Prostate gland (tissue), 2 donors: Measurements from ENCODE around the gene ALG14. TPM values are rescaled to one million over a fixed set of nuclear protein-coding genes. Genes with fewer than 3 reads are reported as not detected.

Experiments
- DNase-seq: peaks from one replicate; pipeline ENCODE4 v3.0.0-alpha.2; 2019; ENCODE audit warnings: low spot score
- H3K27ac ChIP-seq, 2 donors: fragments of 200-600 bp; sonication (generic); 2 replicates each; pipeline ENCODE4 v1.5.1; 2017 to 2019
- H3K27me3 ChIP-seq: fragments of 200-600 bp; sonication (generic); replicated peaks from 2 replicates; pipeline ENCODE4 v1.5.1; 2019; ENCODE audit not compliant: insufficient read depth
- H3K36me3 ChIP-seq, 2 donors: fragments of 200-600 bp; sonication (generic); 1 replicate in 1 of 2; 2 replicates in 1 of 2; pipeline versions ENCODE4 v1.5.1 to v1.8.1; 2017 to 2019
- H3K4me1 ChIP-seq: fragments of 200-600 bp; sonication (generic); replicated peaks from 2 replicates; pipeline ENCODE4 v1.5.1; 2019
- H3K4me3 ChIP-seq, 2 donors: fragments of 200-600 bp; sonication (generic); 2 replicates each; pipeline ENCODE4 v1.5.1; 2017 to 2019
- H3K9me3 ChIP-seq: fragments of 200-600 bp; sonication (generic); 2 replicates; pipeline ENCODE4 v1.5.1; 2017
- CTCF ChIP-seq, 4 experiments: fragments of 200-600 bp in 2 of 4; fragments of 450-650 bp in 2 of 4; sonication (generic) in 2 of 4; IDR thresholded peaks; 1 replicate in 3 of 4; 2 replicates in 1 of 4; pipeline ENCODE4 v1.5.1; 2016 to 2019; ENCODE audit warnings: antibody characterized with exemption in 4 of 4, mild to moderate bottlenecking in 2 of 4, moderate library complexity in 2 of 4
- POLR2A ChIP-seq: fragments of 450-650 bp; IDR thresholded peaks from one replicate; pipeline ENCODE4 v1.6.1; 2016; ENCODE audit warnings: antibody characterized with exemption, mild to moderate bottlenecking
- POLR2AphosphoS5 ChIP-seq: sonication (generic); formaldehyde crosslinking; IDR thresholded peaks from one replicate; pipeline ENCODE4 v1.6.1; 2017; ENCODE audit warnings: antibody characterized with exemption
- WGBS: methylation state at CpG from one replicate; pipeline ENCODE4 v1.1.5; 2018; 5-methylcytosine and 5-hydroxymethylcytosine counted together
- intact Hi-C: fragments of 100-400 bp; cut with DNase I; formaldehyde crosslinking; loops from one replicate; pipeline ENCODE4 v1.14.2; 2022
- total RNA-seq, 2 donors: library from RNA; depleted of rRNA; stranded (reverse); fragments of >200 nt; gene quantifications; one replicate each; pipeline ENCODE4 v1.1.0, GENCODE V29; 2016

Gene ALG14
- total RNA-seq, 2 donors from 2014 or later, result 2.0 to 2.3 TPM

DNA sequence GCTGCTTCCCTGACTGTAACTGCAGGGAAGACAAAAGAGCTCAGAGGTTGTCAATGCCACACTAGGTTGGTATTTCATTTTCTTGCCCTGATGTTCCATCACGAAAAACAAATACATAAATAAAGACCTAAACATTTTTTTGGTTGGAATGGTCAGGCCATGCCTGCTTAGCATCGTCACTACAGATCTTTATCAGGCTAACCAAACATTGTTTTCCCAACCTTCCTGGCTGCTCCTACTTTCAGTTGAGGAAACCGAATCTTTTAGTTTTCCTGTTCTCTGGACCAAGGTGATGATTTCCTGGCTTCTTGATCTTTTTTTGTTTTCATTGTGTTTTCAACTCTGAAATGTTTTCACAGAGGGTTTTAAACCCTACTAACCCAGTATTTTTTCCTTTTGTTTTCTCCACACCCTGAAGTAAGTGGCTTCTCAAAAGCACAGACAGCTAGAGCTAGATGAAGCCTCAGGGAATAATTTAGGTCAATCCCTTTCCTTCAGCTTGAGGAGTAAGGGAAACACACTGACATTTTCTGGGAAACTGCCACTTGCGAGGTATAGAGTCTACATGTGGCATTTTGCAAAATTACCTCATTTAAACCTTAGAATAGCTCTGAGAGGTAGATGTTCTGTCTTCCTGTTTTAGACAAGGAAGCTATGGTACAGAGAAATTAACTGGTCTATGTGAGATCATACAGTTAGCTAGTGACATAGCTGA lies 78.7 kb downstream of the ALG14 start:
- H3K4me1 ChIP-seq, result no peaks in the 10 kb centered on the region
- H3K27ac ChIP-seq, result peak overlapping the region; percentile 6 to 9
- H3K36me3 ChIP-seq, result no peaks in the 10 kb centered on the region
- H3K27me3 ChIP-seq, result no peaks in the 10 kb centered on the region
- TF ChIP-seq POLR2A, result no peak
- TF ChIP-seq CTCF (IDR thresholded peaks at IDR 0.05), result no peak
- no peak for TF ChIP-seq POLR2AphosphoS5
- intact Hi-C loops, result no loop called here
- no peak for DNase-seq
- H3K4me3 ChIP-seq, result no peak overlapping the region
- 48% methylated on average over 4 of the region's 4 CpGs for WGBS
- no peaks in the 10 kb centered on the region for H3K9me3 ChIP-seq

GRCh38 chr1:94992863-94993563 lies 79.7 kb downstream of the ALG14 start:
- intact Hi-C loops, result no loop called here
- Histone ChIP-seq H3K27me3 (no peaks in the 10 kb centered on the region), H3K4me1 (no peaks in the 10 kb centered on the region), H3K36me3 (no peaks in the 10 kb centered on the region), H3K9me3 (no peaks in the 10 kb centered on the region), H3K4me3 (no peak overlapping the region), H3K27ac (no peak overlapping the region)
- DNase-seq, result no peak
- TF ChIP-seq CTCF (IDR thresholded peaks at IDR 0.05) (no peak), POLR2AphosphoS5 (no peak), POLR2A (no peak)
- WGBS, result 66% methylated on average over 2 of the region's 2 CpGs

DNA sequence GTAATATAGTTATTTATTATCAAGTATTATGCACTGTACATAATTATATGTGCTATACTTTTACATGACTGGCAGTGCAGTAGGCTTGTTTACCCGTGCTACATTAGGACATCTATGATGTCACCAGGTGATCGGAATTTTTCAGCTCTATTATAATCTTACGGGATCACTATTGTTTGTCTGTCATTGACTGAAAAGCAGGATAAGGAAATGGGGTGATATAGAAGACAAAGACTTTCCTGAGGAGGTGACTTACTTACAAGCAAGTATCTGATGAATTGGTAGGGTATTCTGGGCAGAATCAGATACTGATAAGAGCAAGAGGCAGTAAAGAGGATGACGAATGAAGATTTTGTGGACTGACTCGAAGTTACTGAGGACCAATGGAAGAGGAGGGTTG lies 80.6 kb downstream of the ALG14 start:
- no peak overlapping the region for H3K4me3 ChIP-seq
- no peaks in the 10 kb centered on the region for H3K36me3 ChIP-seq
- no peak for DNase-seq
- no peak for TF ChIP-seq CTCF (IDR thresholded peaks at IDR 0.05)
- TF ChIP-seq POLR2A, result no peak
- no peak for TF ChIP-seq POLR2AphosphoS5
- no peaks in the 10 kb centered on the region for H3K4me1 ChIP-seq
- no peak overlapping the region for H3K27ac ChIP-seq
- no peaks in the 10 kb centered on the region for H3K9me3 ChIP-seq
- 88% methylated on average over 5 of the region's 5 CpGs for WGBS
- intact Hi-C loops, result no loop called here
- no peaks in the 10 kb centered on the region for H3K27me3 ChIP-seq

GRCh38 chr1:94989911-94990473 lies 82.8 kb downstream of the ALG14 start:
- WGBS, result 75% methylated on average over 6 of the region's 6 CpGs
- H3K27ac ChIP-seq, result peak overlapping the region; percentile 12 to 53
- TF ChIP-seq POLR2A (no peak), POLR2AphosphoS5 (no peak), CTCF (IDR thresholded peaks at IDR 0.05) (no peak)
- H3K36me3 ChIP-seq, result no peaks in the 10 kb centered on the region
- H3K4me3 ChIP-seq, result no peak overlapping the region
- H3K9me3 ChIP-seq, result no peaks in the 10 kb centered on the region
- intact Hi-C loops, result no loop called here
- DNase-seq, result no peak
- H3K4me1 ChIP-seq, result no peaks in the 10 kb centered on the region
- no peaks in the 10 kb centered on the region for H3K27me3 ChIP-seq
